Panc1 (cell line): ENCODE data around the gene ARL6IP4. TPM values are rescaled to one million over a fixed set of nuclear protein-coding genes. Genes with fewer than 3 reads are reported as not detected.
A peak's percentile ranks its signal among the peaks of the same experiment; 100 is the strongest.

Experiments used
- ATAC-seq: fragments of 200-7000 bp; cut with Tn5 transposase; 2 replicates; pipeline ENCODE4 v1.9.1; 2020; ENCODE audit warnings: mild to moderate bottlenecking, moderate library complexity
- BruUV-seq: library from RNA; stranded (reverse); fragments of 400-500 nt; replicated peaks from 2 replicates; lab custom pipeline; 2021; lab: Mats Ljungman, UMichigan
- CTCF ChIA-PET: fragments of 300-600 bp; sonication (Branson Sonifier 250); formaldehyde crosslinking; loops from one replicate; lab custom pipeline; 2022; ENCODE audit warnings: antibody characterized with exemption; lab: Charles Lee
- POLR2A ChIA-PET: fragments of 300-600 bp; sonication (Branson Sonifier 250); formaldehyde crosslinking; loops from one replicate; lab custom pipeline; 2022; ENCODE audit warnings: antibody characterized with exemption; lab: Charles Lee
- DNase-seq: peaks from one replicate; pipeline ENCODE4 v3.0.0-alpha.2; 2010; ENCODE audit warnings: low read depth, low spot score
- H3K27ac ChIP-seq: 2 replicates; pipeline ENCODE4 v1.5.1; 2011; ENCODE audit warnings: mild to moderate bottlenecking, low read length, inconsistent platforms
- H3K27me3 ChIP-seq: fragments of 200-500 bp; sonication (Bioruptor generic); 2 replicates; pipeline ENCODE4 v1.6.0; 2014; ENCODE audit warnings: low read length, inconsistent platforms; ENCODE audit not compliant: control insufficient read depth, insufficient read depth
- H3K36me3 ChIP-seq: fragments of 200-500 bp; sonication (Bioruptor generic); 2 replicates; pipeline ENCODE4 v1.5.1; 2014; ENCODE audit warnings: inconsistent platforms, mild to moderate bottlenecking, low read length, moderate library complexity; ENCODE audit not compliant: control insufficient read depth, insufficient read depth
- H3K4me1 ChIP-seq: 2 replicates; pipeline ENCODE4 v1.5.1; 2011; ENCODE audit warnings: inconsistent platforms, mild to moderate bottlenecking, low read length, moderate library complexity; ENCODE audit not compliant: control insufficient read depth, insufficient read depth
- H3K4me3 ChIP-seq, 2 experiments: 2 replicates each; pipeline ENCODE4 v1.5.1; 2011 to 2012; ENCODE audit warnings: low read depth in 2 of 2, low read length in 2 of 2, mild to moderate bottlenecking in 2 of 2, inconsistent platforms in 1 of 2, moderate library complexity in 1 of 2
- H3K9me3 ChIP-seq: fragments of 200-500 bp; sonication (Bioruptor generic); 2 replicates; pipeline ENCODE4 v1.5.1; 2014; ENCODE audit warnings: low read depth, mild to moderate bottlenecking, inconsistent platforms, low read length, moderate library complexity; ENCODE audit not compliant: control insufficient read depth, insufficient read depth
- CTCF ChIP-seq: fragments of 450-650 bp; IDR thresholded peaks from 2 replicates; pipeline ENCODE4 v1.5.1; 2017; ENCODE audit warnings: mild to moderate bottlenecking
- POLR2AphosphoS5 ChIP-seq: IDR thresholded peaks from 2 replicates; pipeline ENCODE4 v1.6.1; 2012; ENCODE audit warnings: mild to moderate bottlenecking, low read depth, low read length, moderate library complexity
- REST ChIP-seq, 2 experiments: IDR thresholded peaks; 2 replicates each; pipeline ENCODE4 v1.6.1; 2011 to 2012; ENCODE audit warnings: low read depth in 2 of 2, control low read depth in 1 of 2, low read length in 1 of 2, mild to moderate bottlenecking in 1 of 2, moderate library complexity in 1 of 2; ENCODE audit not compliant: insufficient read depth in 1 of 2
- SIN3A ChIP-seq: IDR thresholded peaks from 2 replicates; pipeline ENCODE4 v1.6.1; 2012; ENCODE audit warnings: low read depth, mild to moderate bottlenecking, low read length, moderate library complexity, borderline replicate concordance; ENCODE audit not compliant: insufficient read depth
- TCF7L2 ChIP-seq: IDR thresholded peaks from 2 replicates; pipeline ENCODE4 v1.6.1; 2011; ENCODE audit warnings: mild to moderate bottlenecking, low read depth, low read length, inconsistent platforms
- in situ Hi-C: cut with HindIII; loops from 2 replicates; pipeline ENCODE4 v1.10.0; 2016; ENCODE audit warnings: low sequenced_read_pairs, low pct_unique_long_range_greater_than_20kb
- intact Hi-C: fragments of 100-400 bp; cut with micrococcal nuclease; formaldehyde crosslinking; loops from one replicate; pipeline ENCODE4 v1.10.0; 2022; ENCODE audit not compliant: unreplicated experiment
- total RNA-seq: library from RNA; stranded (reverse); gene quantifications from one replicate; pipeline ENCODE4 v1.2.1, GENCODE V29; 2021; ENCODE audit not compliant: unreplicated experiment

The ARL6IP4 gene
- total RNA-seq, 1 experiment from 2014 or later = 184 TPM

- TF ChIP-seq REST (IDR thresholded peaks at IDR 0.05; ENCODE audit: insufficient read depth in 1 of 2, low read depth in 2 of 2, low read length in 1 of 2) = no peak
- ChIA-PET POLR2A (no interaction called here), CTCF (interaction anchor here (0.5 to 0.6 kb wide), 2 partner anchors 31 to 184 kb away, joined by 6 to 8 read pairs; partner anchors contain the start of gene ABCB9)
- H3K4me3 ChIP-seq = no peak overlapping the region
- no TSS peak for BruUV-seq
- intact Hi-C loops (no loop called here), in situ Hi-C loops (no loop called here)
- no peaks in the 10 kb centered on the region for H3K36me3 ChIP-seq
- no peak overlapping the region for H3K27ac ChIP-seq
- no peaks in the 10 kb centered on the region for H3K9me3 ChIP-seq
- ATAC-seq = 0 out of 2 replicates have a peak, but pooled peaks have one; percentile 10
- no peaks in the 10 kb centered on the region for H3K4me1 ChIP-seq
- no peaks in the 10 kb centered on the region for H3K27me3 ChIP-seq
- DNase-seq = no peak
Observed at GRCh38 chr12:122997343-122998250, 17.1 kb downstream of the ARL6IP4 start.

GRCh38 chr12:122998316-122998715 is 17.8 kb downstream of the ARL6IP4 start:
- Histone ChIP-seq H3K27me3 (no peaks in the 10 kb centered on the region), H3K36me3 (no peaks in the 10 kb centered on the region), H3K27ac (no peak overlapping the region), H3K4me1 (no peaks in the 10 kb centered on the region), H3K4me3 (no peak overlapping the region), H3K9me3 (no peaks in the 10 kb centered on the region)
- no peak for ATAC-seq
- ChIA-PET POLR2A (interaction anchor here (0.7 kb wide), 1 partner anchor 630 kb away, joined by 7 read pairs; no protein-coding TSS in a partner anchor), CTCF (interaction anchor here (0.5 kb wide), 1 partner anchor 184 kb away, joined by 6 read pairs; no protein-coding TSS in a partner anchor)
- DNase-seq = no peak
- in situ Hi-C loops (no loop called here), intact Hi-C loops (no loop called here)
- no peak for TF ChIP-seq TCF7L2
- no peak for TF ChIP-seq SIN3A
- no peak for TF ChIP-seq POLR2AphosphoS5
- TF ChIP-seq CTCF = no peak
- TF ChIP-seq REST (IDR thresholded peaks at IDR 0.05; ENCODE audit: insufficient read depth in 1 of 2, low read depth in 2 of 2, low read length in 1 of 2) = no peak
- BruUV-seq = no TSS peak
